COLO668 (cell line): Measurements from ENCODE around the gene TENM4.

Source experiments
- DNase-seq: peaks from one replicate; lab custom pipeline; 2025; ENCODE audit not compliant: unreplicated experiment; lab: John Stamatoyannopoulos, UW

TENM4 gene

DNA sequence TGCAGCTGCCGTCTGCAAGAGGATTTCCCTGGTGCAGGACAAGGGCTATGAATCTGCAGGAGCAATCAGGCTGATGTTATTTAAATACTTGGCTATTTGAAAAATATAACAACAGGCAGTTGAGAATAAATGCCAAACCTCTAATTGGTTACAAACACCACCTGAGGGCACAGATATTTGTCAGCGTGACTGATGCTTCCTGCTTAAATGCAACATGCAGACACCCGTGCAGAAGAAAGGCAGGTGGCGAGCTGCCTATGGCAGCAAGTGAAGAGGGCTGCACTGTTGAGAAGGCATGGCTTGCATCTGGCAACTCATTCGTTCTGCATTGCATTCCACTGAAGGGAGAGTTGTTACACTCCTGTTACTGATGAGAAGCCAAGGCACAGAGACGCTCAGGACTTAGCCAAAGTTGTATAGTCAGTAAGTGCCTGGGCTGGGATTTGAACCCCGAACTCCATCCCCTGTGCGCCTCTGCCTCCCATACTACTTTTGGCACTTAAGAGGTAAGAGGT, 350.6 kb downstream of the TENM4 start:
- DNase-seq: no peak

DNA sequence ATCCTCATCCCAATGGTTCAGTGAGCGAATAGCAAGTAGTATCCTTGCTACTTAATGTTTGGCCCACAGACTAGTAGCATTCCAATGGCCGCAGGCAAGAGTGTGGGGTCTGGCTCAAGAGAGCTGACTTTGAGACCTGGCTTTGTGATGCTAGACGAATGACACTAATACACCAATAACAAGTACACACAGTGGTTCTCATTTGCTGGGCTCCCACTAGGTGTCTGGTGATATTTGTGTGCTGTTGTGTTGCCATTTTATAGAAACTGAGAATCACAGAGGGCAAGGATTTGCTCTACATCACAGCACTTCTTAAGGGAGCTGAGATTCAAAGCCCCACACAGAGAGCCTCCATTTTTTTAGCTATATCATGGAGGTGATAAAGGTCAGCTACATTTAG, 351.2 kb downstream of the TENM4 start:
- DNase-seq: no peak

DNA sequence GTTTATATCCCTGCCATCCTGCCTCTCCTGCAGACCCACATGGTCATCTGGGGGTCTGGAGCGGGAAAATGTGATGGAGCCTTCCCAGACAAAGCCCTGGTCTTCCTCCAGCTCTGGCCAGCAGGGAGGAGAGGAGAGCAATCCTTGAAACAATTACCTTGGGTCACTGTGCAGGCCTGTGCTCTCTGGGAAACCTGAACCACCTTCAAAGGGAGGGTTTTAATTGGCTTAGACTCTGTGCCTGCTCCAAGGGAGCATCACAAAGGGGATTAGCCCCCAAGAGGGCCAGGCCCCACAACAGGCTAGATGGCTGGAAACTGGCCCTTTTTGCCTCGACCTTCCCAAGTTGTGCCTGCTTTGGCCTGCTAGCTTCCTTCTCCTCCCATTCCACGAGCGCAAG, 351.9 kb downstream of the TENM4 start:
- no peak for DNase-seq

DNA sequence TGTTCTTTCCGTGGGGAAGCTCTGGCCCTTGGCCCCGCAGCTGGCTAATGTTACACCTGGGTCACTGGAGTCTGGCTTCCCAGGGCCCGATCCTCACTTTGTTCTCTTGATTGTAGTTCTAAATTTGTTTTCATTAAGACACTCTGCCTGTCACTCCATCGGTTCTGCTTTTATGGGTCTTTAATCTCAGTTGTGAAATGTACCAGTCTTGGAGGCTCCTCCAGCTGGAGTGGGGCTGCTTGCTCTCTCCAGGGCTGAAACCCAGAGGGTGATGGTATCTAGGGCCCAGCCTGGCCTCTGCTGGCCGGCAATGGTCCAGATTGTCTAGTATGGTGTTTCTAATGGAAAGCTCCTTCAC, 352.9 kb downstream of the TENM4 start:
- no peak for DNase-seq

DNA sequence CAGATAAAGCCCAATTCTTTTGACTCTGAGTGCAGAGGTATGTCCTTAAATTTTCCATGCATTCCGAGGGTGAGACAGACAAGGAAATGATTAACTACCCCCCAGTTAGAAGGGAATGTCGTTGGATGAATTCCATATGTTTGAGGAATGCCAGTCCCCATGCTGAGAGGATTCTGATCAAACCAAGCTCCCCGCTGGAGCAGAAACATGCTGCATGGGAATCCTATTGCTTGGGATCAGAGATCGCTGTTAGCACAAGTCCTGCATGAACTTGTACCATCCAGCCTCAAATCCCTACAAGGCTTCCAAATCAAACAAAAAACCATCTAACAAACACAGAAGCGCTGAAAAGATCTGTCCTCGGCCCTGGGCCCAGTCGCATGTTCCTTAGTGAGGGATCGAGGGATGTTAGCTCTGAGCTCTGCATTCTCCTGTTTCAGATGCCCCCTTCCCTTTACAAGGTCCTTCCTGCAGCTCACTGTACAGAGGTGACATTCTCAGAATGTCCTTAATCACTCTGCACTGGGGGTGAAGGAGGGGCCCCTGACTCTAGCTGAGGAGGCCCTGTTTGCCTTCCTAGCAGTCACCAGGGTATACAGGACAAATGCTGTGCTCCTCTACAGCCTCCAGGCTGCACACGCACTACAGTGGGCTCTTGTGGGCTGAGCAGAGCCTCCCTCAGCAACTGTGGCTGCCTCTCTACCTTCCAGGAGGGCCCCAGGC, 353.4 kb downstream of the TENM4 start:
- DNase-seq: no peak

DNA sequence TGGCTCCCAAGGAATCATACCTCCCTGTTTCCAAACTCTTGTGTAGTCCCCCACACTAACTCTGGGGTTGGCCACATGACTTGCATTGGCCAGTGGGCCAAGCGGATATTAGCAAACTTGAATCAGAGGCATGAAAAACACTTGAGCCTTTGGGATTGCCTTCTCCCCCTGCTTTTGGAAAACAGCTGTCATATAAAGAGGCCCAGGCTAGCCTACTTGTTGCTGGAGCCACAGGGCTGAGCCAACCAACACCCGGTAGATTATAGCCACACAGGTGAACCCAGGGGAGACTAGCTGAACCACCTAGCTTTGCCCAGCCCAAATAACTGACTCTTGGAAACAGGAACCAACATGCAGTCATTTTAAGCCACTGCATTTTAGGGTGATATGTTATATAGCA, 354.8 kb downstream of the TENM4 start:
- no peak for DNase-seq

DNA sequence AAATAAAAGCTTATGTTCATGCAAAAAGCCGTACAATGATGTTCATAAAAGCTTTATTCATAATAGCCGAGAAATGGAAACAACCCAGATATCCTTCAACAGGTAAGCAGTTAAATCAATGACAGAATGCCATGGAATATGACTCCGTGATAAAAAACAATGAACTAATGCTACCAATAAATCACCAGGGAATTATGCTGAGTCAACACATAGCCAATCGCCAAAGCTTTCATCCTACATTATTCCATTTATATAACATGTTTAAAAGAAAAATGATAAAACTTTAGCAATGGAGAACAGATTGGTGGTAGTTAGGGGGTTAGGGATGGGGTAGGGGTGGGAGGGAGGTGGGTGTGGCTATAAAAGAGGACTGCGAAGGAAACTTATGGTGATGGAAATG, 356.4 kb downstream of the TENM4 start:
- DNase-seq: no peak

DNA sequence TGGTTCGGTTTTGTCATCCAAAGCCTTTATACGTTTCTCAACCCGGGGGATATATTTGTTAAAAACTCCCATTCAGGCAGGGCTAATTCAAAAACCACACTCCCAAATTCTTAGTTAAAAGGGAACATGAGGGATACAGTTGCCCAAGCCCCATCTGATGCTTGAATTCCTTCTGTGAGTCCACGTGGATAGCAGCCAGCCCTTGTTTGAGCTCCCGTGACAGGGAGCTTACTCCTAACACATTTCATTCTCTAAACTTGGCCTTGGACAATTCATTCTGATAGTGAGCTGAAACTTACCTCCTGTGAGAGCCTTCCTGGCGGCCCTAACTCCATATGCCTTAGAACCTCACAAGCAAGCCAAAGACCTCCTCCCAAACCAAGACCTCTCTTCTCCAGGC, 357.5 kb downstream of the TENM4 start:
- no peak for DNase-seq

DNA sequence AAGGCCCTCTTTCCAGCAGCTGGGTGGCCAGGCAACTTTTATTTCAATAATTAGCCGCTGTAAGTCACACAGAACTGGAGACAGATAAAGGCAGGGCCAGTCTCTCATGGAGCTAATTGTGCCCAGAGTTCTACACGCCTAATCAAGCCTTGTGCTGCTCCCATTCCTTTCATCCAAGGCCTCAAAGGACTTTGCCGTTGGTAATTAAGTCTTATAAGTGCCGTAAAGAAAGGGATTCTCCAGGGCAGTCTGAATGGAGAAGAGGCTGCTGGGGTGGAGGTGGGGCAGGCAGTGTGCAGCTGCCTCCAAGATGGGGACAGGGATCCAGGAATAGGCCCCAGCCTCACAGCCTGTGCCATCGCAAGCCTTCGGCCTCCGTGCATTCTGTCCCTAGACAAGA, 357.9 kb downstream of the TENM4 start:
- no peak for DNase-seq

DNA sequence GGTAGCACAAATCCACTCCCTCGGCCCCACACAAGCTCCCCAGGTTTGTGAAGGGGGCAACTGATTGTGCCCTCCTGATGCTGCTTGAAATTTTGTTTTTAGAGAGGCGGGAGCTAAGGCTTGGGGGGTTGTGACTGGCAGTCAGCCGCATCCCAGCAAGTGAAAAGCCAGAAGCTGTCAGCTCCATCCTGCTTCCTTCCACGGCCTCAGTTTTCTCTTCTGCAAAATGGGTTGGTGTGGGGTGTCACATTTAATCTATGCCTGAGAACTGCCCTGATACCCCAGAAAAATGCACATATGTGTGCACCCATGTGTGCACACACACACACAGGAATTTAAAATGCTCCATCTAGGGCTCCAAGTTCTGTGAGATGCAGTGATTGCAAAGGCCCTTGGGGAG, 358.6 kb downstream of the TENM4 start:
- no peak for DNase-seq

DNA sequence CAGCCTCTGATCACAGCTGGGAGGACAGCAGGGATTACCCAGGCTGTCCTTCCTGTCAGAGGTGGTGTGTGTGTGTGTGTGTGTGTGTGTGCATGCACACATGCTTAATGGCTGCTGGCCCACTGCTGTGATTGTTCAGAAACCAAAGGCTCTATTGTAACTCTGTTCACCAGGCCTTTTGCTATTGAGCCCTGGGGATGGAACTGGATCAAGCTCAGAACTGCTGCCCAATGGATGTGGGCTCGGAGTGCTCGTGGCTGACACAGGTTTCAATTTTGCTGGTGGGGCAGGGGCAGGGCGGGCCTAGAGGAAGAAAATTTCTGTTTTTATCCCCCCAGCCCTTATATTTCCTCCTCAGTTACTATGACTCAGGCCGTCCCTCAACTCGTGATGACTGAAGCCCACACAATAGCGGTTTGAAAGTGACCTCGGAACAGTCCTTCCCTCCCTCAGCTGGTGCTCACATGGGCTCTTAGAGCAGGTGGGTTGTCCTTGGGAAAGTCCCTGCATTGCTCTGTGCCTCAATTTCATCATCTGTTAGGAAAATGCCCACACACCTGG, 359.3 kb downstream of the TENM4 start:
- no peak for DNase-seq

DNA sequence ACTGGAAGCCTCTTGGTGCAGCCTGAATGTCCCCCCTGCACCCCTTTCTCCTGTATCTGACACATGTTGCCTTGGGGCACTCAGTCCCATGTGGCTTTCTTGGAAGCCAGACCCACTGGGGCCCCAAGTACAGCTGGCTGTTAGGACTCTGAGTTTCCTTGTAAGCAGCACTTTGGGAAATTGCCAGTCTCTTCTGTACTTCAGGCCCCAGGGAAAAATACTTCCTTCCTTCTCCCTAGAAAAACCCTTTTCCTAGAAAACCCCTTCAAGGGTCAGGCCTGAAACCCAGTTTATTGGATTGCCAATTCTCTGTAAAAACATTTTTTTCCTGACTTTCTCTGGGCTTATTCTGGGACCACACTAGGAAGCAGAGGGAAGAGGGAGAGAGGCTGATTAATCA, 360.3 kb downstream of the TENM4 start:
- no peak for DNase-seq

DNA sequence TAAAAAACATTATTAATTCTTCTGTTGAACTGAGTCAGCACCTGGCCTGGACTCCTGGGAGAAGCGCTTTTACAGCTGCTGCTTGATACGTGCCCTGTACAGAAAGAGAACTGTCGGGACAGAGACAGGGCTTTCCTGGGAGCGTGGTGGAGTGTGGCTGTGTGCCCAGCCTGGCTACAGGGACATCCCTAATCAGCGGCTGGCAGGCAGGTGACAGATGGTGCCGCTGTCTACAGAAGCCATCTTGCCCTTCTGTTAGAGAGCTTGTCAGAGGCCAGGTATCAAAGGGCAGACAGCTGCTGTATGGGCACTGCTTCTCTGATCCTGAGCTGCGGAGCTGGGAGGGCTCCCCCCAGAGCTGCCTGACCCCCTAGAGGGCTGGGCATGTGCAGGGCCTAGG, 361.8 kb downstream of the TENM4 start:
- peak; percentile 18 for DNase-seq

DNA sequence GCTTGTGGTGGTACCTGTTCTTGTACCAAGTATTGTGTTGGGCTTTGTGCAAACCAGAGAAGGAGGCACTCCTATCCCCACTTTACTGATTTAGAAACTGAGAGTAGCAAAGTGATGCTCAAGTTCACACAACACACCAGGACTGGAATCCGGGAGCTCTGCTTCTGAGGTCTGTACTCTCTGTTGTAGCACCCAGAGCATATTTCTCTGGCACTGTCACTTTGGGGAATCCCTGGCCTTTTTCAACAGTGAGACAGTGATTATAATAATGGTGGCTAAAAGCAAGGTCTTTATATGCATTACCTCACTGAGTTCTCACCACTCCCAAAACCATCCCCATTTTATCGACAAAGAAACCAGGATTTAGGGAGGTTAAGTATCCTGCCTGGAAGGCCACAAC, 362.4 kb downstream of the TENM4 start:
- DNase-seq: no peak

DNA sequence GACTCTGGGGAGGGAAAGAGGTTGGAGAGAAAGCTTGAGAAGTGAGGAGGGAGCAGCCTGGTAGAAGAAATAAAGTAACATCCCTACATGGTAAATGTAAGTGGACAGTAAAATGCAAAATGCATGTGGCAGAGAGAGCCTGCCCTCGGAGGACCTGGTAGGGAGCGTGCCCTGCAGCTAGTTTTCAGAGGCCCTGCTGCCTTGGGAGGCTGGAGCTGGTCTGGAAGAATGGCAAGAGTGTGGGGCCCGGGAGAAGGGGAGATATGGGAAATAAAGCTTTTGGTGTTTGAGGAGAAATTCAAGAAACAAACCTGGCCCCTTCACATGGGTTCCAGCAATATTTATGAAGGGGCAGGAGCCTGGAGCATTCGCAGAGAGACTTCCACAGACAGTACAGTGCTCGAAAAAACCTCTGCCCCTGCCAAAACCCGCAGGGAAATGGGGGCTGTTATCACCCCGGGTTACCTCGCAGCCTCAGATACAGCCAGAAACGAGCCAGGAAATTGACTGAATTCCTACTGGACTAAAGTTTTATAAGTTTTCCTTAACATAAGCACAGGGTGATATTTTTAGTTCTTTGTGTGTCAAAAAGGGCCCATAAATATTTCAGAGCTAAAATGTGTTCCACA, 363.0 kb downstream of the TENM4 start:
- no peak for DNase-seq

DNA sequence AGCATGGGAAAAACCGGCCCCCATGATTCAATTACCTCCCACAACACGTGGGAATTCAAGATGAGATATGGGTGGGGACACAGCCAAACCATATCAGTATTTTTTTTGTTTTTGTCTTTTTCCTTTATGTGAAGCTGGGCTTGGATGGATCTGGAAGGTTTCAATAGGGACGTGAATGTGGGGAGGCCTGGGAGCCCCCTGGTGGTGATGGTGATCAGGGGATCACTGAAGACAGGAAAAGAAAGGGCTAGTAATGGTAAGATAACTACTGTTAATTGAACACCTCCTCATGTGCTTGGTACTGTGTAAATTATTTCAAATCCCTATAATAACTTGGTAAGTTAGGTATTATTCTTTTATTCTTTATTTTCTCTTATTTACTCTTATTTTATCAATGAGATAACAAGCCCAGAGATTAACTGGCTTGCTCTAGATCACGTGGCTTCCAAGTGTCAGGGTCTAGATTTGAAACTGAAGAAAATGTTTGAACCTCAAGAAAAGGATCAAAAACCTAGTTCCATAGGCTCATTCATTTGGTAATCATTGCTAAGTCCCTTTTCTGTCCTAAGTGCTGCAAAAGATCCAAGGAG, 364.2 kb downstream of the TENM4 start:
- peak; percentile 49 for DNase-seq

DNA sequence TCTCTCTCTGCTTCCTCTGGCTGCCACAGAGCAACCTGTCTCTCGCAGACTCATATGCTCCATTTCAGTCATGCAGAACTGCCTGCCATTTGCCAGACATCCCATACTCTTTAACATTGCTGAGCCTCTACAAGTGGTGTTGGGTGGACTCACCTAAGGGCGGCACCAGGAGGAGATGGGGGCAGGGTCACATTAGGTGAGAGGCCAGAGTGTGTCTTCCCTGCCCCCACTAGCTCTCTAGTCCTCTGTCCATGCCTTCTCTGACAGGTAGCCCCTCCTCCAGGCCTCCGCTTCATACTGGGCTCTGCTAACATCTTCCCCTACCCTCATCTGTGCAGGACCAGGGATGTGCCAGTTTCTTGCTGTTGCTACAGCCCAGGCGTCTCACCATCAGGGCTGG, 366.3 kb downstream of the TENM4 start:
- no peak for DNase-seq

DNA sequence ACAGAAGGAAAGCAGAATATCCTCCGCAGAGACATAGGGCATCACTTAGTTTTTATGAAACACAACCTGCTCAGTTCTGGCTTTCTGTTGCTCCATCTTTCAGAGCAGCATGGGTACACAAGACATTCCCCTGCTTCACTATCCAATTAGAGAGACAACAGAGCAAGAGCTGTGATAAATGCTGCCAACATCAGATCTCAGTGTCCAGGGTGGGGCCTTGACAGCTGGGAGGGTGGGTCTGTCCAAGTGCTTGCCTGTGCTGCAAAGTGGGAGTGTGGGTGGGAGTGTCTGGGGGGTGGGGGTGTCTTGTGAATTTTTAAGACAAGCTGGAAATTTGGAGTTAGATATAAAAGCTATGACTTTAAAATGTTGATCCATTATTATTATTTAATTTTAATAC, 369.6 kb downstream of the TENM4 start:
- no peak for DNase-seq

DNA sequence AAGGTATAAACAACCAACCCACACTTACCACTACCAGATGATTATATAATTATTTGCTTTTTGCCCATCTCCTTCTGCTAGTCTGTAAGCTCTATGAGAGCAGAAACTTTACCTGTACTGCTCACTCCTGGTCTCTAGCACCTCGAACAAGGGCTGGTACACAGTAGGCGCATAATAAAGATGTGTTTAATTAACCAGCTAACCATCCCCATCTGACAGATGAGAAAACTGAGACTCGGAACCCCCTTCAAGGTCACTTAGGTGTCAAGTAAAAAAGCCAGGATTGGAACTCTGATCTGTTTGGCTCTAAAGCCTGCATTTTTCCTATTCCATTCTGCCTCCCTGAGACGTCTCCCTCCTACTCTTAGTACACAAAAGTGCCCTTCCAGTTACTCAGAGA, 370.3 kb downstream of the TENM4 start:
- DNase-seq: no peak

DNA sequence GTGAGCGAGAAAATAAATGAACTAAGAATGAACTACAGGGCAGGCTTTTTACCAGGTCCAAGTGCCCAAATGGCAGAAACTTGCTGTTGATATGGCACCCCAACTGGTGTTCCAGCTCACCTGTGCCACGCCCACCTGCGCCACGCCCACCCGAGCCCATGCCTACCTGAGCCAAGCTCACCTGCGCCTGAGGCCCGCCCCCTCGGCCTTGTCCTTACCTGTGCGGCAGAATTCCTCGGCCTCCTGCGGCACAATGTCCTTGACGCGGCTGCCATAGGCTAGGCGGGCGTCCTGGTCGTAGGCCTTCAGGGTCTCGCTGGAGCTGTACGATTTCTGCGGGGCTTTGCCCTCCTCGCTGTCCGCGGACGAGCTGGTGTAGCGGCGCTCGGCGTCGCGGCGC, 371.3 kb downstream of the TENM4 start:
- DNase-seq: no peak

DNA sequence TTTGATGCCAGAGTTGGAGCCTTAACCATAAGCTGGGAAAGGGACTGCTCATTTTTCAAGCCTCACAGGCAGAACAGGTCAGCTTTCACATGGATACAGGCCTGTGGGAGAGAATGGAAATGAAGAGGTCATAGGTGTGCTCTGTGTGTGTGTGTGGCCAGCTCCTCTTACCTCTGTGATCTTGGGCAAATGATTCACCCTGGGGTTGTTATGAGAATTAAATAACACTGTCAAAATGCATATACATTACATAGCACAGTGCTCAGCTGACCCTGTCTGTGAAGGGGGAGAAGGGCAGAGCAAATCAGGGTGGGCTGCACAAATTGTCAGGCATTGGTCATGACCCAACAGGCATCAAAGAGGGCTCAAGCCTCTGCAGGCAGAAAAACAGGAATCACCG, 372.5 kb downstream of the TENM4 start:
- DNase-seq: no peak

DNA sequence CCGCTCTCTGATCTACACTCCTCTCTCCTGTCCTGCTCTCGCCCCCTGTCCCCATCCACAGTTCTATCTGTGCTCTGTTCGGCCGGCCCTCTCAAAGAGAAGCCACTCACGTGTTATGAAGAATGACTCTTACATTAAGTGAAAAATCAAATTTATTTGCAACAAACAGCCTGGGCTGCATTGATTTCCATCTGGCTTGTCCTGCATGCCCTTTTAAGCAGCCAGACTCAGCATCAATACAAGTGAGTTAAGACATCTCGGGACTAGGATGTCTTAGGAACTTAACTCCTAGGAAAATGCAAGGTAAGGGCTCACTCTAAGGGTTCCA, 373.5 kb downstream of the TENM4 start:
- no peak for DNase-seq
